ENCODE measurements around the gene SNX33. TPM values are rescaled to one million over a fixed set of nuclear protein-coding genes. Genes with fewer than 3 reads are reported as not detected.

SNX33 gene
- total and polyA plus RNA-seq, 2 experiments from 2014 or later, result 17.8 to 21.8 TPM

DNA sequence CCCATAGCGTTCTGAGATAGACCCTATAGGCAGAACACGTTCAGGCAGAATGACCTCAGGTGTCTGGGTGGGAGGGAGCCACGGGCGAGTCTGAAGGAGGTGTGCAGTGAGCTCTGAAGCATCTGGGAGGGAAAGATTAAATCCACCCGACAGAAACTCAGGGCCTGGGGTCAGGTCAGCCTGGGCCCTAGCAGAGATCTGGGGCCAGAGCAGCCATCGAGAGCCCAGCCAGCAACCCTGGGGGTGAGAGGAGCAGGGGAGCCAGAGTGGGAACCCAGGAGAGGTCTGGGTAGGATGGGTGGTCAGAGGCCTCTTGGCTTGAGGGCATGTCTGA is 22.1 kb downstream of the SNX33 start:
- H4K20me1 ChIP-seq (ENCODE audit: insufficient read depth, poor library complexity, severe bottlenecking), result no peaks in the 10 kb centered on the region
- no peaks in the 10 kb centered on the region for H3K9me3 ChIP-seq (ENCODE audit: low read depth)
- H3K79me2 ChIP-seq, result peaks cover 3% of the 10 kb centered on the region
- no peak overlapping the region for H3K4me3 ChIP-seq
- no peaks in the 10 kb centered on the region for H3K9me2 ChIP-seq (replicated peaks; ENCODE audit: insufficient read depth)
- H3K4me1 ChIP-seq (ENCODE audit: insufficient read depth), result peaks cover 52% of the 10 kb centered on the region
- no peaks in the 10 kb centered on the region for H3K36me3 ChIP-seq (replicated peaks; ENCODE audit: insufficient read depth, low read depth)
- TF ChIP-seq CTCF (IDR thresholded peaks at IDR 0.05; ENCODE audit: poor library complexity), result no peak
- TF ChIP-seq EZH2 (IDR thresholded peaks at IDR 0.05; ENCODE audit: borderline replicate concordance), result no peak
- no peak for TF ChIP-seq EZH2phosphoT487 (IDR thresholded peaks at IDR 0.05; ENCODE audit: low read depth, severe bottlenecking, unreplicated experiment)
- H3K27ac ChIP-seq, result no peak overlapping the region
- H3K4me2 ChIP-seq, result no peak overlapping the region
- H3K27me3 ChIP-seq, result no peaks in the 10 kb centered on the region
- DNase-seq (ENCODE audit: low spot score), result no peak
- no peak overlapping the region for H2AFZ ChIP-seq
- WGBS (ENCODE audit: low lambda C conversion rate, missing lambda C conversion rate), result 75% methylated on average over 6 of the region's 6 CpGs

DNA sequence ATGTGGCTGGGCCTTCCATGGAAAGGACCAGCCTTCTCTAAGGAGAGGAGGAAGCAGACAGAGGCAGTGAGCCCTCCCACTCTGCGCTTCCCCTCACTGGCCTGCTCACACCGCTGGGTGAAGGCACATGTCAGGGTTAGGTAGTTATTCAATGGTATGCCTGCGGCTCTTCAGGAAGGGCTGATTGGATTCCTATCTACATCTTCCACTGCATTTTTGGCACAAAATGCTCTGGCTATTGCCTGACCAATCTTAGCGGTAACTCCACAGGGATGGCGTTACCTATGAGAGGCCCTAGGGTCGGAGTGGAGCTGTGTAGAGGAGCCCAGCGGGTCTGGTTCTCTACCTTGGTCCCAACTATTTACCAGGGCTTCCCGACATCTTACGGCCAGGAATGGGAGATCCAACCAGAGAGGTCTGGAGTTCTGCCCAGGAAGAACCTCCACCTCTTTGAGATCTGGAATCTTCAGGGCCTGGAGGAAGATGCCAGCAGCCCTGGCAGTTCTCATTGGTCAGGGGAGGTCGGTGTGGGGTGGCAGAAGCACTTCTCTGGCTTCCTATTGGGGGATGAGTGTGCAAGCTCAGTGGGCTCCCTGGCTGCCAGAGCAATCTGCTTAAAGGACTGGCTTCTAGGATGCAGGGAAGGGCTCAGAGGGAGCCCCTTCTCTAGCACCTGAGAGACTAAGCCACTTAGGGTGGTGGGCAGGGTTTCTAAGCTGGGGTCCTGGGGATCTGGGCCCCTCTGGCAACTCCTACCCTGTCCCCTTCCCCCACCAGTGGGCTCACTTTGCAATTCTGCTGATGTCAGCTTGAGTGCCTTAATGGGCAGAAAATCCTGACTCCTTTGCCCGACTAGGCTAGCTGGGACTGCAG is 24.3 kb downstream of the SNX33 start:
- H2AFZ ChIP-seq, result no peak overlapping the region
- H3K4me3 ChIP-seq, result no peak overlapping the region
- H4K20me1 ChIP-seq (ENCODE audit: insufficient read depth, poor library complexity, severe bottlenecking), result no peaks in the 10 kb centered on the region
- no peaks in the 10 kb centered on the region for H3K9me3 ChIP-seq (ENCODE audit: low read depth)
- peak overlapping the region; percentile 95 for H3K27ac ChIP-seq
- H3K9me2 ChIP-seq (replicated peaks; ENCODE audit: insufficient read depth), result no peaks in the 10 kb centered on the region
- DNase-seq (ENCODE audit: low spot score), result no peak
- WGBS (ENCODE audit: low lambda C conversion rate, missing lambda C conversion rate), result 80% methylated on average over 11 of the region's 11 CpGs
- H3K4me2 ChIP-seq, result peak overlapping the region; percentile 20
- no peaks in the 10 kb centered on the region for H3K36me3 ChIP-seq (replicated peaks; ENCODE audit: insufficient read depth, low read depth)
- H3K79me2 ChIP-seq, result no peaks in the 10 kb centered on the region
- H3K4me1 ChIP-seq (ENCODE audit: insufficient read depth), result peaks cover 38% of the 10 kb centered on the region
- TF ChIP-seq CTCF (IDR thresholded peaks at IDR 0.05; ENCODE audit: poor library complexity) (no peak), EZH2phosphoT487 (IDR thresholded peaks at IDR 0.05; ENCODE audit: low read depth, severe bottlenecking, unreplicated experiment) (no peak), EZH2 (IDR thresholded peaks at IDR 0.05; ENCODE audit: borderline replicate concordance) (no peak)
- H3K27me3 ChIP-seq, result no peaks in the 10 kb centered on the region

- no peak overlapping the region for H3K4me3 ChIP-seq
- no peak for TF ChIP-seq EZH2 (IDR thresholded peaks at IDR 0.05; ENCODE audit: borderline replicate concordance)
- TF ChIP-seq CTCF (IDR thresholded peaks at IDR 0.05; ENCODE audit: poor library complexity), result no peak
- no peak for TF ChIP-seq EZH2phosphoT487 (IDR thresholded peaks at IDR 0.05; ENCODE audit: low read depth, severe bottlenecking, unreplicated experiment)
- H3K27me3 ChIP-seq, result no peaks in the 10 kb centered on the region
- H3K4me1 ChIP-seq (ENCODE audit: insufficient read depth), result peaks cover 36% of the 10 kb centered on the region
- WGBS (ENCODE audit: low lambda C conversion rate, missing lambda C conversion rate), result 35% methylated on average over 14 of the region's 14 CpGs
- peak overlapping the region; percentile 95 for H3K27ac ChIP-seq
- H3K9me2 ChIP-seq (replicated peaks; ENCODE audit: insufficient read depth), result no peaks in the 10 kb centered on the region
- H3K79me2 ChIP-seq, result no peaks in the 10 kb centered on the region
- H3K36me3 ChIP-seq (replicated peaks; ENCODE audit: insufficient read depth, low read depth), result no peaks in the 10 kb centered on the region
- H2AFZ ChIP-seq, result no peak overlapping the region
- no peaks in the 10 kb centered on the region for H4K20me1 ChIP-seq (ENCODE audit: insufficient read depth, poor library complexity, severe bottlenecking)
- no peaks in the 10 kb centered on the region for H3K9me3 ChIP-seq (ENCODE audit: low read depth)
- H3K4me2 ChIP-seq, result peak overlapping the region; percentile 68
- DNase-seq (ENCODE audit: low spot score), result peak; percentile 81
Observed at GRCh38 chr15:75672646-75673425, 25.1 kb downstream of the SNX33 start.

Data from hepatocyte (in vitro differentiated cells).